Endothelial cell of umbilical vein (primary cell): Measurements from ENCODE around the gene SEMA5A.

Source experiments
- CTCF ChIP-seq, 2 donors: IDR thresholded peaks; 1 replicate in 1 of 2; 2 replicates in 1 of 2; pipeline ENCODE4 v1.5.1; 2011; ENCODE audit warnings: low read length in 2 of 2, mild to moderate bottlenecking in 2 of 2, moderate library complexity in 2 of 2, control low read depth in 1 of 2, inconsistent platforms in 1 of 2, low read depth in 1 of 2; ENCODE audit not compliant: insufficient read depth in 1 of 2; ENCODE audit errors: extremely low read depth in 1 of 2
- EZH2 ChIP-seq: IDR thresholded peaks from 2 replicates; pipeline ENCODE4 v1.6.1; 2012; ENCODE audit warnings: borderline replicate concordance, low read depth, mild to moderate bottlenecking, moderate library complexity, low read length, inconsistent platforms; ENCODE audit not compliant: severe bottlenecking
- FOS ChIP-seq: IDR thresholded peaks from 2 replicates; pipeline ENCODE4 v1.6.1; 2011; ENCODE audit warnings: mild to moderate bottlenecking, low read length, moderate library complexity, borderline replicate concordance; ENCODE audit not compliant: insufficient read depth
- JUN ChIP-seq: IDR thresholded peaks from 2 replicates; pipeline ENCODE4 v1.6.1; 2011; ENCODE audit warnings: borderline replicate concordance, low read depth; ENCODE audit not compliant: insufficient read length, insufficient read depth
- MAX ChIP-seq: IDR thresholded peaks from 2 replicates; pipeline ENCODE4 v1.6.1; 2011; ENCODE audit not compliant: insufficient read depth, insufficient read length
- MYC ChIP-seq: IDR thresholded peaks from one replicate; pipeline ENCODE4 v1.6.1; 2011; ENCODE audit warnings: mild to moderate bottlenecking, low read depth, low read length
- POLR2A ChIP-seq: IDR thresholded peaks from 2 replicates; pipeline ENCODE4 v1.6.1; 2012; ENCODE audit warnings: low read depth, mild to moderate bottlenecking, control low read depth, low read length
- POLR2AphosphoS5 ChIP-seq: IDR thresholded peaks from 2 replicates; pipeline ENCODE4 v1.6.1; 2012; ENCODE audit warnings: low read depth, mild to moderate bottlenecking, control low read depth, low read length, moderate library complexity; ENCODE audit not compliant: insufficient read depth

- TF ChIP-seq CTCF (IDR thresholded peaks at IDR 0.05; ENCODE audit: extremely low read depth in 1 of 2, insufficient read depth in 1 of 2, low read depth in 1 of 2, low read length in 2 of 2) (no peak), POLR2A (no peak), JUN (peak; percentile 22), EZH2 (no peak), POLR2AphosphoS5 (peak; percentile 65), MAX (no peak), MYC (no peak), FOS (peak; percentile 97)
Observed at GRCh38 chr5:9059920-9060691, 485.8 kb downstream of the SEMA5A start.
